SK-N-SH (cell line): ENCODE measurements around the gene KCNQ2. TPM values are rescaled to one million over a fixed set of nuclear protein-coding genes. Genes with fewer than 3 reads are reported as not detected.

Experiments used
- CTCF ChIA-PET: fragments of 300-600, 350-600 bp; formaldehyde crosslinking; extraction: SDS; loops from one replicate; lab custom pipeline; 2021; lab: Yijun Ruan, JAX
- POLR2A ChIA-PET: fragments of 350-600 bp; sonication (Branson Sonifier 250); formaldehyde crosslinking; extraction: SDS; loops from one replicate; lab custom pipeline; 2020; ENCODE audit warnings: antibody characterized with exemption, inconsistent platforms; lab: Yijun Ruan, JAX
- DNase-seq: peaks from one replicate; pipeline ENCODE4 v3.0.0; 2012
- H2AFZ ChIP-seq: fragments of 200-600 bp; sonication (generic); 2 replicates; pipeline ENCODE4 v1.8.1; 2016; ENCODE audit warnings: antibody characterized with exemption, mild to moderate bottlenecking, low read depth
- H3F3A ChIP-seq: fragments of 200-600 bp; sonication (generic); replicated peaks from 2 replicates; pipeline ENCODE3; 2016; ENCODE audit warnings: antibody characterized with exemption, mild to moderate bottlenecking; ENCODE audit not compliant: insufficient read depth
- H3K27ac ChIP-seq, 2 experiments: fragments of 200-500 bp in 1 of 2; fragments of 200-600 bp in 1 of 2; sonication (Bioruptor generic) in 1 of 2; sonication (generic), shearing (Covaris generic) in 1 of 2; 2 replicates each; pipeline versions ENCODE4 v1.5.1 to v1.6.1; 2014 to 2016; ENCODE audit warnings: low read depth in 2 of 2, inconsistent platforms in 1 of 2, low read length in 1 of 2, mild to moderate bottlenecking in 1 of 2, mixed read lengths in 1 of 2
- H3K27me3 ChIP-seq: fragments of 200-600 bp; sonication (generic), shearing (Covaris generic); 2 replicates; pipeline ENCODE4 v1.6.1; 2016; ENCODE audit warnings: mixed run types; ENCODE audit not compliant: insufficient read depth
- H3K36me3 ChIP-seq, 2 experiments: fragments of 200-500 bp in 1 of 2; fragments of 200-600 bp in 1 of 2; sonication (Bioruptor generic) in 1 of 2; sonication (generic) in 1 of 2; replicated peaks in 1 of 2; 2 replicates each; pipeline versions ENCODE3 to v1.5.1; 2014 to 2016; ENCODE audit warnings: low read length in 1 of 2, mild to moderate bottlenecking in 1 of 2; ENCODE audit not compliant: insufficient read depth in 2 of 2, control insufficient read depth in 1 of 2
- H3K4me1 ChIP-seq, 2 experiments: fragments of 200-500 bp in 1 of 2; fragments of 200-600 bp in 1 of 2; sonication (Bioruptor generic) in 1 of 2; sonication (generic), shearing (Covaris generic) in 1 of 2; 2 replicates each; pipeline versions ENCODE4 v1.5.1 to v1.6.1; 2014 to 2016; ENCODE audit warnings: low read depth in 1 of 2, low read length in 1 of 2, mixed run types in 1 of 2; ENCODE audit not compliant: insufficient read depth in 2 of 2, control insufficient read depth in 1 of 2
- H3K4me2 ChIP-seq: fragments of 200-600 bp; sonication (generic), shearing (Covaris generic); 2 replicates; pipeline ENCODE4 v1.6.1; 2017; ENCODE audit warnings: mixed run types
- H3K4me3 ChIP-seq, 2 experiments: fragments of 200-500 bp in 1 of 2; fragments of 200-600 bp in 1 of 2; sonication (Bioruptor generic) in 1 of 2; sonication (generic), shearing (Covaris generic) in 1 of 2; 2 replicates each; pipeline versions ENCODE4 v1.5.1 to v1.8.1; 2014 to 2016; ENCODE audit warnings: low read depth in 2 of 2, inconsistent platforms in 1 of 2, low read length in 1 of 2, mild to moderate bottlenecking in 1 of 2, mixed read lengths in 1 of 2, moderate library complexity in 1 of 2
- H3K79me2 ChIP-seq: fragments of 200-600 bp; sonication (generic); 2 replicates; pipeline ENCODE4 v1.8.1; 2017; ENCODE audit warnings: mild to moderate bottlenecking; ENCODE audit not compliant: insufficient read depth
- H3K9ac ChIP-seq: fragments of 200-600 bp; sonication (generic); 2 replicates; pipeline ENCODE4 v1.6.1; 2017; ENCODE audit warnings: mixed run types
- H3K9me2 ChIP-seq: fragments of 200-600 bp; sonication (generic); 2 replicates; pipeline ENCODE4 v1.6.1; 2017; ENCODE audit warnings: mixed run types
- H3K9me3 ChIP-seq: fragments of 200-600 bp; sonication (generic); 2 replicates; pipeline ENCODE4 v1.6.1; 2017; ENCODE audit warnings: mixed run types, mild to moderate bottlenecking, moderate library complexity
- H4K20me1 ChIP-seq: fragments of 200-600 bp; sonication (generic); 2 replicates; pipeline ENCODE4 v1.6.1; 2017; ENCODE audit warnings: mild to moderate bottlenecking, mixed run types; ENCODE audit not compliant: insufficient read depth
- EZH2phosphoT487 ChIP-seq: fragments of 200-600 bp; sonication (generic); IDR thresholded peaks from 2 replicates; pipeline ENCODE4 v1.6.1; 2017; ENCODE audit warnings: low read depth, mixed run types, mild to moderate bottlenecking, antibody characterized with exemption, moderate library complexity, borderline replicate concordance
- FOSL2 ChIP-seq: IDR thresholded peaks from 2 replicates; pipeline ENCODE4 v1.4.0; 2012; ENCODE audit warnings: low read depth, mild to moderate bottlenecking, moderate library complexity, borderline replicate concordance
- GATA2 ChIP-seq: sonication (generic); formaldehyde crosslinking; IDR thresholded peaks from 2 replicates; pipeline ENCODE4 v1.5.0; 2020; ENCODE audit warnings: mild to moderate bottlenecking, missing genetic modification reagents
- RAD21 ChIP-seq: IDR thresholded peaks from 2 replicates; pipeline ENCODE4 v1.6.1; 2012; ENCODE audit warnings: mild to moderate bottlenecking, low read length
- SIN3A ChIP-seq: IDR thresholded peaks from 2 replicates; pipeline ENCODE4 v1.6.1; 2012; ENCODE audit warnings: low read depth, mild to moderate bottlenecking, low read length, moderate library complexity, borderline replicate concordance
- TAF1 ChIP-seq: IDR thresholded peaks from 2 replicates; pipeline ENCODE4 v1.6.1; 2012; ENCODE audit warnings: low read depth, mild to moderate bottlenecking, low read length, moderate library complexity, borderline replicate concordance
- WGBS: methylation state at CpG from one replicate; pipeline ENCODE4 v1.1.6; 2017; ENCODE audit warnings: low lambda C conversion rate; 5-methylcytosine and 5-hydroxymethylcytosine counted together
- polyA plus RNA-seq, 3 experiments: library from polyadenylated mRNA; depleted of rRNA; stranded (reverse); fragments of >200 nt; gene quantifications; 2 replicates each; pipeline ENCODE4 v1.2.3, GENCODE V29; 2012
- TF ChIP-seq, protein P1 (sequence below): fragments of 150-350 bp; IDR thresholded peaks from 2 replicates; pipeline ENCODE4 v1.6.1; 2017; ENCODE audit warnings: antibody characterized with exemption, low read length, low read depth, borderline replicate concordance
- TF ChIP-seq, protein P2 (sequence below): IDR thresholded peaks from 2 replicates; pipeline ENCODE4 v1.6.1; 2012; ENCODE audit warnings: mild to moderate bottlenecking, low read depth, low read length, moderate library complexity
- TF ChIP-seq, protein P3 (sequence below): fragments of 150-350 bp; IDR thresholded peaks from 2 replicates; pipeline ENCODE4 v1.6.1; 2016; ENCODE audit warnings: mild to moderate bottlenecking, low read depth, low read length

The KCNQ2 gene
- polyA plus RNA-seq, 1 of the 3 experiments (the other 2 are of a cell fraction) = 3.9 TPM

DNA sequence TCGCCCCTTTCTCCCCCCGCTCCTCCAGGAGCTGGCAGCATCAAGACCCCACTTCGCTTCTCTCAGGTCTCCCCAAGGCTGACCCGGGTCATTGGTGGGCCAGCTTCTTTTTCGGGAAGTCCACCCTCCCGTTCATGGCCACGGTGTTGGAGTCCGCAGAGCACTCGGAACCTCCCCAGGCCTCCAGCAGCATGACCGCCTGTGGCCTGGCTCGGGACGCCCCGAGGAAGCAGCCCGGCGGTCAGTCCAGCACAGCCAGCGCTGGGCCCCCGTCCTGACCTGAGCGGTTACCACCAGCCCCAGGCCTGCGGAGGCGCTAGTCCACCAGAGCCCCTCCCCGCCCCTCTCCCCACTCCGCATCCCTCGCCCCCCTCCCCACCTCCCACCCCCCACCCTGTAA is 49.1 kb upstream of the KCNQ2 start:
- 24% methylated on average over 10 of the region's 23 CpGs for WGBS
- Histone ChIP-seq H3K79me2 (peaks cover 22% of the 10 kb centered on the region), H3F3A (peaks cover 32% of the 10 kb centered on the region), H3K9me3 (no peaks in the 10 kb centered on the region), H3K9ac (peak overlapping the region; percentile 97), H2AFZ (no peak overlapping the region), H3K27me3 (no peaks in the 10 kb centered on the region), H3K4me2 (peak overlapping the region; percentile 99), H3K4me1 (peaks cover 4 to 26% of the 10 kb centered on the region in 2 experiments; a peak in 3 of 4 replicates), H3K27ac (peak overlapping the region; percentile 66 to 79; a peak in 2 of 4 replicates), H3K9me2 (no peaks in the 10 kb centered on the region), H3K36me3 (peaks cover 13 to 19% of the 10 kb centered on the region in 2 experiments), H3K4me3 (peak overlapping the region; percentile 84 to 85), H4K20me1 (peaks cover 38% of the 10 kb centered on the region)
- POLR2A ChIA-PET = interaction anchor here (0.6 to 3.0 kb wide), 17 partner anchors 8 to 647 kb away, joined by 3 to 31 read pairs (median 4); no protein-coding TSS in a partner anchor
- CTCF ChIA-PET = interaction anchor here (0.6 to 8.7 kb wide), 19 partner anchors 8 to 753 kb away, joined by 3 to 82 read pairs (median 4); partner anchors contain the start of gene PTK6
- TF ChIP-seq, protein P1, sequence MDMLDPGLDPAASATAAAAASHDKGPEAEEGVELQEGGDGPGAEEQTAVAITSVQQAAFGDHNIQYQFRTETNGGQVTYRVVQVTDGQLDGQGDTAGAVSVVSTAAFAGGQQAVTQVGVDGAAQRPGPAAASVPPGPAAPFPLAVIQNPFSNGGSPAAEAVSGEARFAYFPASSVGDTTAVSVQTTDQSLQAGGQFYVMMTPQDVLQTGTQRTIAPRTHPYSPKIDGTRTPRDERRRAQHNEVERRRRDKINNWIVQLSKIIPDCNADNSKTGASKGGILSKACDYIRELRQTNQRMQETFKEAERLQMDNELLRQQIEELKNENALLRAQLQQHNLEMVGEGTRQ = no peak
- TF ChIP-seq, protein P2, sequence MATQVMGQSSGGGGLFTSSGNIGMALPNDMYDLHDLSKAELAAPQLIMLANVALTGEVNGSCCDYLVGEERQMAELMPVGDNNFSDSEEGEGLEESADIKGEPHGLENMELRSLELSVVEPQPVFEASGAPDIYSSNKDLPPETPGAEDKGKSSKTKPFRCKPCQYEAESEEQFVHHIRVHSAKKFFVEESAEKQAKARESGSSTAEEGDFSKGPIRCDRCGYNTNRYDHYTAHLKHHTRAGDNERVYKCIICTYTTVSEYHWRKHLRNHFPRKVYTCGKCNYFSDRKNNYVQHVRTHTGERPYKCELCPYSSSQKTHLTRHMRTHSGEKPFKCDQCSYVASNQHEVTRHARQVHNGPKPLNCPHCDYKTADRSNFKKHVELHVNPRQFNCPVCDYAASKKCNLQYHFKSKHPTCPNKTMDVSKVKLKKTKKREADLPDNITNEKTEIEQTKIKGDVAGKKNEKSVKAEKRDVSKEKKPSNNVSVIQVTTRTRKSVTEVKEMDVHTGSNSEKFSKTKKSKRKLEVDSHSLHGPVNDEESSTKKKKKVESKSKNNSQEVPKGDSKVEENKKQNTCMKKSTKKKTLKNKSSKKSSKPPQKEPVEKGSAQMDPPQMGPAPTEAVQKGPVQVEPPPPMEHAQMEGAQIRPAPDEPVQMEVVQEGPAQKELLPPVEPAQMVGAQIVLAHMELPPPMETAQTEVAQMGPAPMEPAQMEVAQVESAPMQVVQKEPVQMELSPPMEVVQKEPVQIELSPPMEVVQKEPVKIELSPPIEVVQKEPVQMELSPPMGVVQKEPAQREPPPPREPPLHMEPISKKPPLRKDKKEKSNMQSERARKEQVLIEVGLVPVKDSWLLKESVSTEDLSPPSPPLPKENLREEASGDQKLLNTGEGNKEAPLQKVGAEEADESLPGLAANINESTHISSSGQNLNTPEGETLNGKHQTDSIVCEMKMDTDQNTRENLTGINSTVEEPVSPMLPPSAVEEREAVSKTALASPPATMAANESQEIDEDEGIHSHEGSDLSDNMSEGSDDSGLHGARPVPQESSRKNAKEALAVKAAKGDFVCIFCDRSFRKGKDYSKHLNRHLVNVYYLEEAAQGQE = no peak
- TF ChIP-seq TAF1 (no peak), FOSL2 (no peak), RAD21 (no peak), SIN3A (no peak), GATA2 (CRISPR knock-in tag) (no peak), EZH2phosphoT487 (no peak)
- TF ChIP-seq, protein P3, sequence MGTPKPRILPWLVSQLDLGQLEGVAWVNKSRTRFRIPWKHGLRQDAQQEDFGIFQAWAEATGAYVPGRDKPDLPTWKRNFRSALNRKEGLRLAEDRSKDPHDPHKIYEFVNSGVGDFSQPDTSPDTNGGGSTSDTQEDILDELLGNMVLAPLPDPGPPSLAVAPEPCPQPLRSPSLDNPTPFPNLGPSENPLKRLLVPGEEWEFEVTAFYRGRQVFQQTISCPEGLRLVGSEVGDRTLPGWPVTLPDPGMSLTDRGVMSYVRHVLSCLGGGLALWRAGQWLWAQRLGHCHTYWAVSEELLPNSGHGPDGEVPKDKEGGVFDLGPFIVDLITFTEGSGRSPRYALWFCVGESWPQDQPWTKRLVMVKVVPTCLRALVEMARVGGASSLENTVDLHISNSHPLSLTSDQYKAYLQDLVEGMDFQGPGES = no peak
- DNase-seq = peak; percentile 76
